ENCODE measurements around the gene TRNP1. TPM values are rescaled to one million over a fixed set of nuclear protein-coding genes. Genes with fewer than 3 reads are reported as not detected.
A peak's percentile ranks its signal among the peaks of the same experiment; 100 is the strongest.

TRNP1 gene
- polyA plus RNA-seq, 1 experiment = 68.9 TPM

- DNase-seq (ENCODE audit: low read depth) = no peak
- Histone ChIP-seq H3K27me3 (ENCODE audit: control insufficient read depth, insufficient read depth, low read length) (no peaks in the 10 kb centered on the region), H3K4me3 (ENCODE audit: low read depth, low read length) (peak overlapping the region; percentile 70), H3K36me3 (ENCODE audit: control insufficient read depth, insufficient read depth, low read length) (peaks cover 3% of the 10 kb centered on the region)
- CTCF ChIA-PET = interaction anchor here (0.6 to 9.9 kb wide), 24 partner anchors 10 to 300 kb away, joined by 3 to 109 read pairs (median 4); no protein-coding TSS in a partner anchor
- TF ChIP-seq, protein P1, sequence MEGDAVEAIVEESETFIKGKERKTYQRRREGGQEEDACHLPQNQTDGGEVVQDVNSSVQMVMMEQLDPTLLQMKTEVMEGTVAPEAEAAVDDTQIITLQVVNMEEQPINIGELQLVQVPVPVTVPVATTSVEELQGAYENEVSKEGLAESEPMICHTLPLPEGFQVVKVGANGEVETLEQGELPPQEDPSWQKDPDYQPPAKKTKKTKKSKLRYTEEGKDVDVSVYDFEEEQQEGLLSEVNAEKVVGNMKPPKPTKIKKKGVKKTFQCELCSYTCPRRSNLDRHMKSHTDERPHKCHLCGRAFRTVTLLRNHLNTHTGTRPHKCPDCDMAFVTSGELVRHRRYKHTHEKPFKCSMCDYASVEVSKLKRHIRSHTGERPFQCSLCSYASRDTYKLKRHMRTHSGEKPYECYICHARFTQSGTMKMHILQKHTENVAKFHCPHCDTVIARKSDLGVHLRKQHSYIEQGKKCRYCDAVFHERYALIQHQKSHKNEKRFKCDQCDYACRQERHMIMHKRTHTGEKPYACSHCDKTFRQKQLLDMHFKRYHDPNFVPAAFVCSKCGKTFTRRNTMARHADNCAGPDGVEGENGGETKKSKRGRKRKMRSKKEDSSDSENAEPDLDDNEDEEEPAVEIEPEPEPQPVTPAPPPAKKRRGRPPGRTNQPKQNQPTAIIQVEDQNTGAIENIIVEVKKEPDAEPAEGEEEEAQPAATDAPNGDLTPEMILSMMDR (IDR thresholded peaks at IDR 0.05; ENCODE audit: insufficient read depth, low read depth, low read length) = no peak
- POLR2A ChIA-PET = interaction anchor here (1.2 kb wide), 1 partner anchor 108 kb away, joined by 4 read pairs; no protein-coding TSS in a partner anchor
These were observed 3.2 kb downstream of the TRNP1 start for GRCh38 chr1:26996665-26997064.

DNA sequence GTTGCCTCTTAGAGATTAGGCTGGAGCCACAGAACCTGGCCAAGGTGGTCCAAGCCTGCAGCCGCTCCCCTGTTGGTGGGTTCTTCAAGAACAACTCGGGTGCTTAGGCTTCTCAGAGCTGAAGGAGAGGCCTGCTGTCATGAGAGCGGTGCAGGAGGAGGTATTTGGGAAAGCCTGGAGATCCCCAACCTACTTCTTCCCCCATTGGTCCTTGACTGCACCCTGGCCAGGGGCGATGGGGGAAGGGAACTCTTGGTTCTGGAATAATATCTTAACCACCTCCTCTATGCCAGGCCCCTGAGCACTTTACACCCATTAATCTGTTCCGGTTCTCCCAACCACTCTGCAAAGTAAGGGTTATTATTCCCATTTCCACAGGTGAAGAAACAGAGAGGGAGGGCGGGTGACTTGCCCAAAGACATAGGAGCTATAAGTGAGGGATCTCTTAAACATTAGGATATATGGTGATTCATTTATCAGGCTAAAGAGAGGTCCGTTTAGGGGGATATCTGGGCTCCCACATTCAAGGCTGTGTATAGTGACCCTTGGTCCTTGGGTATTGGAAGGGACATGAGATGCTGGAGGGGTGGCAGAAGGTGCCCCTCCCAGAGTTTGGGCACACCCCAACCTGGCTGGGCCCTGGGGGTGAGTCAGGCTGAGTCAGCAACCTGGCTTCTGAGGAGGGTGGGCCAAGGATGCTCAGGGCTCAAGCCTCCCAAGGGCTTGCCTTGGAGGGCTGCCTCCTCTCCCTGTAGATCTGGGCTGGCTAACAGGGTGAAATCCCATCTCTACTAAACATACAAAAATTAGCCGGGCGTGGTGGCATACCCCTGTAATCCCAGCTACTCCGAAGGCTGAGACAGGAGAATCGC is 5.2 kb downstream of the TRNP1 start:
- POLR2A ChIA-PET = interaction anchor here (0.6 kb wide), 1 partner anchor 8 kb away, joined by 4 read pairs; no protein-coding TSS in a partner anchor
- Histone ChIP-seq H3K27me3 (ENCODE audit: control insufficient read depth, insufficient read depth, low read length) (no peaks in the 10 kb centered on the region), H3K36me3 (ENCODE audit: control insufficient read depth, insufficient read depth, low read length) (peaks cover 5% of the 10 kb centered on the region), H3K4me3 (ENCODE audit: low read depth, low read length) (no peak overlapping the region)
- no peak for DNase-seq (ENCODE audit: low read depth)
- CTCF ChIA-PET = interaction anchor here (0.6 to 9.9 kb wide), 17 partner anchors 11 to 298 kb away, joined by 3 to 109 read pairs (median 3); no protein-coding TSS in a partner anchor
- TF ChIP-seq, protein P1 (IDR thresholded peaks at IDR 0.05; ENCODE audit: insufficient read depth, low read depth, low read length) = no peak

DNA sequence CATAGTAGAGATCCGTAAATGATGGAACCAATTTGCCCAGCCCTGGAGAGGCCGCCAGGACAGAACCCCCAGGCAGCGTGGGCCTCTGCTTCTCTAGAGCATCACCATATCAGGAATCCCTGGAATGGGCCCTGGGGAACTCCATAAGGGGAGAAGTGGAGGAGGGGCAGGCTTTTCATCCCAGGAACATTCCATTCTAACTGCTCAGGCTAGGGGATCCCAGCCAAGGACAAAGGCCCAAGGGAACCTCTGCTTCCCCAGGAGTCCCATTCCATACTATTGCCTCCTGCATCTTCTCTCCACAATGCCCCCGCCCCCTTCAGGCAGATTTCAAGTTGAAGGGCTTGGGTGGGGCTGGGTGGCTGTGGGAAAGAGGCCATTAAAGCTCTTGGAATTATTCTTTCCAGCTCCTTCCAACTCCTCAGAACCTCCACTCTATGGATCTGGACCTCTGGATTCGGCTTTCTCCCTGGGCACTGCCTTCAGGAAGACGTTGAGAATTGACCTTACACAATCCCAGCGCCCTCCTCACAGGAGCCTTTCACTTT is 6.0 kb downstream of the TRNP1 start:
- no peaks in the 10 kb centered on the region for H3K27me3 ChIP-seq (ENCODE audit: control insufficient read depth, insufficient read depth, low read length)
- peak; percentile 95 for DNase-seq (ENCODE audit: low read depth)
- H3K36me3 ChIP-seq (ENCODE audit: control insufficient read depth, insufficient read depth, low read length) = peaks cover 5% of the 10 kb centered on the region
- H3K4me3 ChIP-seq (ENCODE audit: low read depth, low read length) = no peak overlapping the region
- POLR2A ChIA-PET = interaction anchor here (0.6 kb wide), 1 partner anchor 7 kb away, joined by 4 read pairs; no protein-coding TSS in a partner anchor
- CTCF ChIA-PET = interaction anchor here (5.6 to 9.9 kb wide), 3 partner anchors 33 to 99 kb away, joined by 74 to 109 read pairs (median 97); no protein-coding TSS in a partner anchor
- TF ChIP-seq, protein P1 (IDR thresholded peaks at IDR 0.05; ENCODE audit: insufficient read depth, low read depth, low read length) = 0 out of 2 replicates have a peak, but pooled peaks have one; percentile 19

DNA sequence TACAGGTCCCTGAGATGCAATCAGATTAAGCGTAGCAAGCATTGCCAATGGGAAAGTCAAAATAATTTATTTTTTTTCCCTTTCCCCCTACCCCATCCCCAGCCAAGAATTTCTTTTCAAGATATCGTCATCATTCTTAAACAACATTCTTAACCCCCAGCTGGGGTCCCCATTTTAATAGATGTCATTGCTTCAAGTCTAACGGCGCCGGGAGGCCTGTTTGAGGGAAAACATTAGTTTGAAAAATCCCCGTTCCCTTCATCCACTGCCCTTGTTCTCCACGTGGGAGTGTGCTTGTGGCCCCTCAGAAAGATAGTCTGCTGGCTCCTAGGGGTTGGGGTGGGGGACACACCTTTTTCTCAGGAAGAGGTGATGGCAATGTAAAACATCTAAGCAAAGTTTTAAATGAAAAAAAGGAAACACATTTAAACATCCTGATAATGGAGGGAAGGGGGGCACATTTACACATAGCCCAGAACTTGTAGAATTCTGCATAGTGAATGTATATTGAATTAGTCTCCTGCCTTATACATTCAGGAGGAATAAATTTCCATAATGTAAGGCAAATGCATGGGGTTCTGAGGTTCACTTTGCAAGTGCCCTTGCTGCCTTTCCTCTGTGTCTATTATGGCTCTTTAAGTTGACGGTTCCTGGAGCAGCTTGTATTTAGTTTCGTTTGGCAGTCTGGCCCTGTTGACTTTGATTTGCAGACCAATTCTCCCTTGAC is 6.8 kb downstream of the TRNP1 start:
- Histone ChIP-seq H3K36me3 (ENCODE audit: control insufficient read depth, insufficient read depth, low read length) (peaks cover 5% of the 10 kb centered on the region), H3K4me3 (ENCODE audit: low read depth, low read length) (no peak overlapping the region), H3K27me3 (ENCODE audit: control insufficient read depth, insufficient read depth, low read length) (no peaks in the 10 kb centered on the region)
- ChIA-PET POLR2A (no interaction called here), CTCF (interaction anchor here (0.7 to 9.9 kb wide), 4 partner anchors 34 to 100 kb away, joined by 3 to 109 read pairs (median 86); no protein-coding TSS in a partner anchor)
- TF ChIP-seq, protein P1 (IDR thresholded peaks at IDR 0.05; ENCODE audit: insufficient read depth, low read depth, low read length) = no peak
- DNase-seq (ENCODE audit: low read depth) = no peak

Measured in BJ (cell line).